Measurements from ENCODE around the gene WNT8A. TPM values are rescaled to one million over a fixed set of nuclear protein-coding genes. Genes with fewer than 3 reads are reported as not detected.
A peak's percentile ranks its signal among the peaks of the same experiment; 100 is the strongest.

WNT8A gene
- total RNA-seq, 1 donor from 2014 or later = not detected

DNA sequence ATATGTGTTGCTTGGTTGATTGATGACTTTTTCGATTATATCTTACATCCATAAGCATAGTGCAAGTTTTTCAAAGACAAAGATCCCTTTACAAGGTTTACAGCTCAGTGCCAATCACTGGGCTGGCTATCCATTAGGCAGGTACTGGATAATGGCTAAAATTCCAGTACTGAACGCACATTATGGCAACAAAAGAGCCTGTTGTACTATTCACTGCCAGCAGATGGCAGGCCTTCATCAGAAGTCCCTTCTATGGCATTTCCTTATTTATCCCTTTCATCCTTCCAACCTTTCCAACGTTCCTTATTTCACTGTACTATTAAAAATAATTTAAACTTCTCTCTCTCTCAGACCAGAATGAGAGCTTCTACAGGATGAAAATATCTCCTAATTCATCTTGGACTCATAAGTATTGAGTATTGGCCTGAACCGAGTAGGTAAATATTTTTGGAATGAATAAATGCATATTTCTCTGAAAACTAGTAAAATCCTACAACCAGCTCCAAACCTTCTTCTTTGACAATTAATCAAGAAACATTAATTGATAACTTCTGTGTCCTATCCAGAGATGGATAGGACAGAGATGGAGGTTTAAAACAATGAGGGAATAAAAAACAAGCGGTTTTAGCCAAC lies 6.7 kb upstream of the WNT8A start:
- H3K4me1 Mint-ChIP-seq (ENCODE audit: low read depth, unreplicated experiment) = no peaks in the 10 kb centered on the region
- TF ChIP-seq, protein P1, sequence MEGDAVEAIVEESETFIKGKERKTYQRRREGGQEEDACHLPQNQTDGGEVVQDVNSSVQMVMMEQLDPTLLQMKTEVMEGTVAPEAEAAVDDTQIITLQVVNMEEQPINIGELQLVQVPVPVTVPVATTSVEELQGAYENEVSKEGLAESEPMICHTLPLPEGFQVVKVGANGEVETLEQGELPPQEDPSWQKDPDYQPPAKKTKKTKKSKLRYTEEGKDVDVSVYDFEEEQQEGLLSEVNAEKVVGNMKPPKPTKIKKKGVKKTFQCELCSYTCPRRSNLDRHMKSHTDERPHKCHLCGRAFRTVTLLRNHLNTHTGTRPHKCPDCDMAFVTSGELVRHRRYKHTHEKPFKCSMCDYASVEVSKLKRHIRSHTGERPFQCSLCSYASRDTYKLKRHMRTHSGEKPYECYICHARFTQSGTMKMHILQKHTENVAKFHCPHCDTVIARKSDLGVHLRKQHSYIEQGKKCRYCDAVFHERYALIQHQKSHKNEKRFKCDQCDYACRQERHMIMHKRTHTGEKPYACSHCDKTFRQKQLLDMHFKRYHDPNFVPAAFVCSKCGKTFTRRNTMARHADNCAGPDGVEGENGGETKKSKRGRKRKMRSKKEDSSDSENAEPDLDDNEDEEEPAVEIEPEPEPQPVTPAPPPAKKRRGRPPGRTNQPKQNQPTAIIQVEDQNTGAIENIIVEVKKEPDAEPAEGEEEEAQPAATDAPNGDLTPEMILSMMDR (IDR thresholded peaks at IDR 0.05; ENCODE audit: partially characterized antibody, unreplicated experiment) = peak; percentile 82
- peak; percentile 72 for DNase-seq
- H3K36me3 Mint-ChIP-seq (ENCODE audit: unreplicated experiment) = no peaks in the 10 kb centered on the region
- peaks cover 1% of the 10 kb centered on the region for H3K27me3 Mint-ChIP-seq (ENCODE audit: unreplicated experiment)
- H3K4me3 Mint-ChIP-seq (ENCODE audit: unreplicated experiment) = no peak overlapping the region
- H3K27ac Mint-ChIP-seq (ENCODE audit: unreplicated experiment) = no peak overlapping the region
- peaks cover 2% of the 10 kb centered on the region for H3K9me3 Mint-ChIP-seq (ENCODE audit: unreplicated experiment)

DNA sequence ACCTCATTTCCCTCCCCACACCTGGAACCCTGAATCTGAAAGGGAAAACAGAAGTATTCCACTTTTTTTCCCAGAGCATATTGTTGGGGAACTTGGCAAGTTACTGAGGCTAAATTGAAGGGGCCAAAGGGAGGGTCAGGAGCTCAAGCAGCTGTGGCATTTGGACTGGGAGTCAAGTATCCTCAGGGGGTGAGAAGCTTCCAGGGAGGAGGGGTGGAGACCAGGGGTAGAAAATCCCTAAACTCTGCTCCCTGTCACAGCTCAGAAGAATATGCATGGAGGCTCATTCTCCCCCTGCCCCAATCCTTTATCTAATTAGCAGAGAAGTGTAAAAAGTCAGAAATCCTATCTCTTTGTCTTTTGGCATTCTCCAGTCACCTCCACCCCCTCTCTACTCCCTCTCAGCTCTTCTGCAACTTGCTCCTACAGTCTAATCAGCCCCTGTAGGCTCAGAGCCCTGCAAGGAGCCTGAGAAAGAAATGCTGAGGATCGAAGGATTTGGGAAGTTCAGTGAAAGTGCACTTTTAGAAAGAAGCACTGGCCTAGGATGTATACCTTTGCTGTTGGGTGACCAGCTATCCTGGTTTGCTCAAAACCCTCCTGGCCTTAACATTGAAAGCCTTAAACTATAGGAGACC lies 5.7 kb upstream of the WNT8A start:
- TF ChIP-seq, protein P1 (IDR thresholded peaks at IDR 0.05; ENCODE audit: partially characterized antibody, unreplicated experiment) = no peak
- peaks cover 2% of the 10 kb centered on the region for H3K9me3 Mint-ChIP-seq (ENCODE audit: unreplicated experiment)
- H3K27ac Mint-ChIP-seq (ENCODE audit: unreplicated experiment) = no peak overlapping the region
- H3K27me3 Mint-ChIP-seq (ENCODE audit: unreplicated experiment) = peaks cover 1% of the 10 kb centered on the region
- no peak overlapping the region for H3K4me3 Mint-ChIP-seq (ENCODE audit: unreplicated experiment)
- DNase-seq = no peak
- no peaks in the 10 kb centered on the region for H3K36me3 Mint-ChIP-seq (ENCODE audit: unreplicated experiment)
- no peaks in the 10 kb centered on the region for H3K4me1 Mint-ChIP-seq (ENCODE audit: low read depth, unreplicated experiment)

DNA sequence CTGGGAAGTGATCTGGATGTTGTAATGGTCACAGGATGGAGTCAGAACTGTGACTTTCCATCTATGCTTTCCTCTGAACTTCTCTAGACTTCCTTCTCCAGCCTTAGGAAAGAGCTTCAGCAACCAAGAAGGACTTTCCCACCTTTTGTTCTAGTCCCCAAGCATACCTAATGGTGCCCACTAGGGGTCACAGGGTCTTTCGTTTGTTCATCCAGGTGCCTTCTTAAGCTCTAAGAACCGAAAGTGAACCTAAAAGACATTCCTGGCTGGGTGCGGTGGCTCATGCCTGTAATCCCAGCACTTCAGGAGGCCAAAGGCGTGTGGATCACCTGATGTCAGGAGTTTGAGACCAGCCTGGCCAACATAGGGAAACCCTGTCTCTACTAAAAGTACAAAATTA lies 1.8 kb upstream of the WNT8A start:
- no peaks in the 10 kb centered on the region for H3K36me3 Mint-ChIP-seq (ENCODE audit: unreplicated experiment)
- peaks cover 4% of the 10 kb centered on the region for H3K27me3 Mint-ChIP-seq (ENCODE audit: unreplicated experiment)
- no peak for DNase-seq
- H3K9me3 Mint-ChIP-seq (ENCODE audit: unreplicated experiment) = peaks cover 2% of the 10 kb centered on the region
- TF ChIP-seq, protein P1 (IDR thresholded peaks at IDR 0.05; ENCODE audit: partially characterized antibody, unreplicated experiment) = no peak
- no peak overlapping the region for H3K4me3 Mint-ChIP-seq (ENCODE audit: unreplicated experiment)
- no peaks in the 10 kb centered on the region for H3K4me1 Mint-ChIP-seq (ENCODE audit: low read depth, unreplicated experiment)
- H3K27ac Mint-ChIP-seq (ENCODE audit: unreplicated experiment) = no peak overlapping the region

DNA sequence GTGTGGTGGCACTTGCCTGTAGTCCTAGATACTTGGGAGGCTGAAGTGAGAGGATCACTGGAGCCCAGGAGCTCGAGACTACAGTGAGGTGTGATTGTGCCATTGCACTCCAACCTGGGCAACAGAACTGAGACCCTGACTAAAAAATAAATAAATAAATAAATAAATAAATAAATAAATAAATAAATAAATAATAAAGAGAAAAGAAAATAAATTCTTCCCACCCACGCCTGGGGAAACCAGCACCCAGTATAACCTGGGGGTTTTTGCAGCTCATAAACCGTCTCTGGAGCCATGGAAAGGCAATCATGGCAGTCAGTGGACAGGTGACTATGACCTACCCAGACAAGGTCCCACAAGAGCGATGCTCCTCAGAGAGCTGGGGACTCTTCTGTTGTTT lies 7.9 kb downstream of the WNT8A start:
- no peak for DNase-seq
- H3K36me3 Mint-ChIP-seq (ENCODE audit: unreplicated experiment) = peaks cover 4% of the 10 kb centered on the region
- no peak overlapping the region for H3K27ac Mint-ChIP-seq (ENCODE audit: unreplicated experiment)
- H3K4me1 Mint-ChIP-seq (ENCODE audit: low read depth, unreplicated experiment) = no peaks in the 10 kb centered on the region
- H3K9me3 Mint-ChIP-seq (ENCODE audit: unreplicated experiment) = peaks cover 2% of the 10 kb centered on the region
- TF ChIP-seq, protein P1 (IDR thresholded peaks at IDR 0.05; ENCODE audit: partially characterized antibody, unreplicated experiment) = no peak
- no peak overlapping the region for H3K4me3 Mint-ChIP-seq (ENCODE audit: unreplicated experiment)
- H3K27me3 Mint-ChIP-seq (ENCODE audit: unreplicated experiment) = peaks cover 12% of the 10 kb centered on the region

DNA sequence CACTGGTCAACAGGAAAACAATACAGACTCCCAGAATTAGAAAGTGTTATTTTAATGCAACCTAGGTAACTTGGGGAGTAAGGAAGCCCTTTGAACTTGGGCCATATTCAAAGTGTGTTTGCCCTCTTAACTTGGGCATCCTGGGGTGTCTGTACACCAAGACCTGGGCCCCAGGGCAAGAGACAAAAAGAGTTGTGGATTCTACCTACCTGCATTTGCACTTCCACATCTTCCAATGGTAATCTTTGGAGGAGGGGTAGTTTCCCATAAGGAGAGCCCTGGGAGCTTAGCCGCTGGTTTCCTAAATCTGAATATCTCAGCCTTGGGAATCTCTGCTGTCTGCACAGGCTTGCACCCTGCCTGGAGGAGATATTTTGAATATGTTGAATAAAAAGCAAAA lies 8.5 kb downstream of the WNT8A start:
- no peak overlapping the region for H3K4me3 Mint-ChIP-seq (ENCODE audit: unreplicated experiment)
- no peak for DNase-seq
- H3K27ac Mint-ChIP-seq (ENCODE audit: unreplicated experiment) = no peak overlapping the region
- H3K27me3 Mint-ChIP-seq (ENCODE audit: unreplicated experiment) = peaks cover 14% of the 10 kb centered on the region
- H3K9me3 Mint-ChIP-seq (ENCODE audit: unreplicated experiment) = peaks cover 2% of the 10 kb centered on the region
- TF ChIP-seq, protein P1 (IDR thresholded peaks at IDR 0.05; ENCODE audit: partially characterized antibody, unreplicated experiment) = no peak
- H3K4me1 Mint-ChIP-seq (ENCODE audit: low read depth, unreplicated experiment) = no peaks in the 10 kb centered on the region
- H3K36me3 Mint-ChIP-seq (ENCODE audit: unreplicated experiment) = peaks cover 7% of the 10 kb centered on the region

All from glutamatergic neuron (in vitro differentiated cells).